ENCODE results near the gene PLEKHA4. TPM values are rescaled to one million over a fixed set of nuclear protein-coding genes. Genes with fewer than 3 reads are reported as not detected.

The PLEKHA4 gene
- total and polyA plus RNA-seq, 2 of the 13 experiments (the other 11 are each of a cell fraction or from before 2014, with no cell fraction given): 4.8 to 6.0 TPM

GRCh38 chr19:48872182-48872883, 3.9 kb upstream of the PLEKHA4 start, which contains the start of gene PPP1R15A (continued):
- no peak for TF ChIP-seq GTF2F1 (IDR thresholded peaks at IDR 0.05; ENCODE audit: low read length)
- peak; percentile 74; the same call in 1 of the 2 replicates for TF ChIP-seq YEATS2 (CRISPR knock-in tag; IDR thresholded peaks at IDR 0.05; ENCODE audit: borderline replicate concordance)
- peak; percentile 45 for TF ChIP-seq HNRNPLL (IDR thresholded peaks at IDR 0.05; ENCODE audit: low read depth, low read length, poor library complexity, severe bottlenecking)
- no peak for TF ChIP-seq ZNF431 (CRISPR knock-in tag; IDR thresholded peaks at IDR 0.05; ENCODE audit: borderline replicate concordance, low read depth)
- TF ChIP-seq CHD2 (IDR thresholded peaks at IDR 0.05; ENCODE audit: low read depth, low read length): peak; percentile 88
- TF ChIP-seq, protein P1, sequence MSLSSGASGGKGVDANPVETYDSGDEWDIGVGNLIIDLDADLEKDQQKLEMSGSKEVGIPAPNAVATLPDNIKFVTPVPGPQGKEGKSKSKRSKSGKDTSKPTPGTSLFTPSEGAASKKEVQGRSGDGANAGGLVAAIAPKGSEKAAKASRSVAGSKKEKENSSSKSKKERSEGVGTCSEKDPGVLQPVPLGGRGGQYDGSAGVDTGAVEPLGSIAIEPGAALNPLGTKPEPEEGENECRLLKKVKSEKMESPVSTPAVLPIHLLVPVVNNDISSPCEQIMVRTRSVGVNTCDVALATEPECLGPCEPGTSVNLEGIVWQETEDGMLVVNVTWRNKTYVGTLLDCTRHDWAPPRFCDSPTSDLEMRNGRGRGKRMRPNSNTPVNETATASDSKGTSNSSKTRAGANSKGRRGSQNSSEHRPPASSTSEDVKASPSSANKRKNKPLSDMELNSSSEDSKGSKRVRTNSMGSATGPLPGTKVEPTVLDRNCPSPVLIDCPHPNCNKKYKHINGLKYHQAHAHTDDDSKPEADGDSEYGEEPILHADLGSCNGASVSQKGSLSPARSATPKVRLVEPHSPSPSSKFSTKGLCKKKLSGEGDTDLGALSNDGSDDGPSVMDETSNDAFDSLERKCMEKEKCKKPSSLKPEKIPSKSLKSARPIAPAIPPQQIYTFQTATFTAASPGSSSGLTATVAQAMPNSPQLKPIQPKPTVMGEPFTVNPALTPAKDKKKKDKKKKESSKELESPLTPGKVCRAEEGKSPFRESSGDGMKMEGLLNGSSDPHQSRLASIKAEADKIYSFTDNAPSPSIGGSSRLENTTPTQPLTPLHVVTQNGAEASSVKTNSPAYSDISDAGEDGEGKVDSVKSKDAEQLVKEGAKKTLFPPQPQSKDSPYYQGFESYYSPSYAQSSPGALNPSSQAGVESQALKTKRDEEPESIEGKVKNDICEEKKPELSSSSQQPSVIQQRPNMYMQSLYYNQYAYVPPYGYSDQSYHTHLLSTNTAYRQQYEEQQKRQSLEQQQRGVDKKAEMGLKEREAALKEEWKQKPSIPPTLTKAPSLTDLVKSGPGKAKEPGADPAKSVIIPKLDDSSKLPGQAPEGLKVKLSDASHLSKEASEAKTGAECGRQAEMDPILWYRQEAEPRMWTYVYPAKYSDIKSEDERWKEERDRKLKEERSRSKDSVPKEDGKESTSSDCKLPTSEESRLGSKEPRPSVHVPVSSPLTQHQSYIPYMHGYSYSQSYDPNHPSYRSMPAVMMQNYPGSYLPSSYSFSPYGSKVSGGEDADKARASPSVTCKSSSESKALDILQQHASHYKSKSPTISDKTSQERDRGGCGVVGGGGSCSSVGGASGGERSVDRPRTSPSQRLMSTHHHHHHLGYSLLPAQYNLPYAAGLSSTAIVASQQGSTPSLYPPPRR (CRISPR knock-in tag; IDR thresholded peaks at IDR 0.05; ENCODE audit: borderline replicate concordance): peak; percentile 13; the same call in 1 of the 2 replicates
- TF ChIP-seq CHCHD3 (CRISPR knock-in tag; IDR thresholded peaks at IDR 0.05): no peak
- TF ChIP-seq, protein P2, sequence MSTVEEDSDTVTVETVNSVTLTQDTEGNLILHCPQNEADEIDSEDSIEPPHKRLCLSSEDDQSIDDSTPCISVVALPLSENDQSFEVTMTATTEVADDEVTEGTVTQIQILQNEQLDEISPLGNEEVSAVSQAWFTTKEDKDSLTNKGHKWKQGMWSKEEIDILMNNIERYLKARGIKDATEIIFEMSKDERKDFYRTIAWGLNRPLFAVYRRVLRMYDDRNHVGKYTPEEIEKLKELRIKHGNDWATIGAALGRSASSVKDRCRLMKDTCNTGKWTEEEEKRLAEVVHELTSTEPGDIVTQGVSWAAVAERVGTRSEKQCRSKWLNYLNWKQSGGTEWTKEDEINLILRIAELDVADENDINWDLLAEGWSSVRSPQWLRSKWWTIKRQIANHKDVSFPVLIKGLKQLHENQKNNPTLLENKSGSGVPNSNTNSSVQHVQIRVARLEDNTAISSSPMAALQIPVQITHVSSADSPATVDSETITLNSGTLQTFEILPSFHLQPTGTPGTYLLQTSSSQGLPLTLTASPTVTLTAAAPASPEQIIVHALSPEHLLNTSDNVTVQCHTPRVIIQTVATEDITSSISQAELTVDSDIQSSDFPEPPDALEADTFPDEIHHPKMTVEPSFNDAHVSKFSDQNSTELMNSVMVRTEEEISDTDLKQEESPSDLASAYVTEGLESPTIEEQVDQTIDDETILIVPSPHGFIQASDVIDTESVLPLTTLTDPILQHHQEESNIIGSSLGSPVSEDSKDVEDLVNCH (CRISPR knock-in tag; IDR thresholded peaks at IDR 0.05): no peak
- TF ChIP-seq NFAT5 (CRISPR knock-in tag; IDR thresholded peaks at IDR 0.05): no peak
- TF ChIP-seq ZNF232 (CRISPR knock-in tag; IDR thresholded peaks at IDR 0.05; ENCODE audit: borderline replicate concordance): peak; percentile 29; the same call in 1 of the 2 replicates
- TF ChIP-seq ZSCAN21 (CRISPR knock-in tag; IDR thresholded peaks at IDR 0.05; ENCODE audit: borderline replicate concordance): peak; percentile 69; the same call in 1 of the 2 replicates
- TF ChIP-seq SMAD9 (CRISPR knock-in tag; IDR thresholded peaks at IDR 0.05): 0 out of 2 replicates have a peak, but pooled peaks have one; percentile 41
- TF ChIP-seq ELF1 (CRISPR knock-in tag; IDR thresholded peaks at IDR 0.05): peak; percentile 51; the same call in 1 of the 2 replicates
- TF ChIP-seq, protein P3, sequence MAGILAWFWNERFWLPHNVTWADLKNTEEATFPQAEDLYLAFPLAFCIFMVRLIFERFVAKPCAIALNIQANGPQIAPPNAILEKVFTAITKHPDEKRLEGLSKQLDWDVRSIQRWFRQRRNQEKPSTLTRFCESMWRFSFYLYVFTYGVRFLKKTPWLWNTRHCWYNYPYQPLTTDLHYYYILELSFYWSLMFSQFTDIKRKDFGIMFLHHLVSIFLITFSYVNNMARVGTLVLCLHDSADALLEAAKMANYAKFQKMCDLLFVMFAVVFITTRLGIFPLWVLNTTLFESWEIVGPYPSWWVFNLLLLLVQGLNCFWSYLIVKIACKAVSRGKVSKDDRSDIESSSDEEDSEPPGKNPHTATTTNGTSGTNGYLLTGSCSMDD (CRISPR knock-in tag; IDR thresholded peaks at IDR 0.05): no peak
- TF ChIP-seq ZNF317 (CRISPR knock-in tag; IDR thresholded peaks at IDR 0.05): peak; percentile 54; the same call in 1 of the 2 replicates
